ENCODE measurements around the gene RAD51D. TPM values are rescaled to one million over a fixed set of nuclear protein-coding genes. Genes with fewer than 3 reads are reported as not detected.

The RAD51D gene
- 10.2 and 12.1 TPM in 2 replicates for total RNA-seq (2021)
- Bru-seq, nascent RNA: percentile 56 among the genes with signal in this experiment
- BruChase-seq, experiment 1, labeled RNA remaining after a 2-hour chase: percentile 67 among the genes with signal in this experiment
- percentile 77 among the genes with signal in this experiment for BruChase-seq, experiment 2, labeled RNA remaining after a 6-hour chase
- long read RNA-seq, full-length matches to known transcripts: 11 of 19 reads
- long read RNA-seq, partial matches to known transcripts: 1 of 19 reads
- long read RNA-seq, other reads (novel, unspliced or antisense): 7 of 19 reads

- TF ChIP-seq EZH2 (IDR thresholded peaks at IDR 0.05; ENCODE audit: borderline replicate concordance, low read depth, low read length, poor library complexity, severe bottlenecking): no peak
- TF ChIP-seq CTCF (conservative IDR thresholded peaks at IDR 0.05; ENCODE audit: low read depth, low read length): peak; percentile 64
- no peaks in the 10 kb centered on the region for H3K36me3 ChIP-seq (ENCODE audit: insufficient read depth, low read length, poor library complexity, severe bottlenecking)
- BruUV-seq (replicated peaks): no TSS peak
- intact Hi-C loops (cut with micrococcal nuclease; ENCODE audit: unreplicated experiment): loop anchor here (1.0 kb wide), 1 partner anchor 121 kb away; no protein-coding TSS in a partner anchor
- H3K4me3 ChIP-seq (ENCODE audit: low read depth, low read length, poor library complexity, severe bottlenecking): peak within 1 kb of the TSS; percentile 70
- H3K27me3 ChIP-seq (replicated peaks; ENCODE audit: insufficient read depth, low read depth, low read length, poor library complexity): no peaks in the 10 kb centered on the region
- DNase-seq (ENCODE audit: low spot score): peak; percentile 73
- H3K4me1 ChIP-seq (ENCODE audit: insufficient read depth, low read length, poor library complexity, severe bottlenecking): no peaks in the 10 kb centered on the region
- H3K9me3 ChIP-seq (ENCODE audit: low read depth, low read length, poor library complexity, severe bottlenecking): no peaks in the 10 kb centered on the region
- ChIA-PET POLR2A (ENCODE audit: low non-redundant PET) (interaction anchor here (0.6 kb wide), 1 partner anchor 417 kb away, joined by 7 read pairs; no protein-coding TSS in a partner anchor), CTCF (interaction anchor here (1.2 kb wide), 1 partner anchor 121 kb away, joined by 5 read pairs; no protein-coding TSS in a partner anchor)
- peak within 1 kb of the TSS; percentile 77 for H3K27ac ChIP-seq (ENCODE audit: low read depth, low read length, poor library complexity, severe bottlenecking)
These were observed at the start of gene RAD51D for GRCh38 chr17:35119370-35120165. Gene RAD51D, minus strand, starts transcription at chr17:35119860. Its CDS starts 247 bp downstream, at chr17:35119613.

- intact Hi-C loops (cut with micrococcal nuclease; ENCODE audit: unreplicated experiment): no loop called here
- Histone ChIP-seq H3K27me3 (replicated peaks; ENCODE audit: insufficient read depth, low read depth, low read length, poor library complexity) (no peaks in the 10 kb centered on the region), H3K36me3 (ENCODE audit: insufficient read depth, low read length, poor library complexity, severe bottlenecking) (no peaks in the 10 kb centered on the region), H3K4me3 (ENCODE audit: low read depth, low read length, poor library complexity, severe bottlenecking) (no peak overlapping the region), H3K27ac (ENCODE audit: low read depth, low read length, poor library complexity, severe bottlenecking) (no peak overlapping the region), H3K4me1 (ENCODE audit: insufficient read depth, low read length, poor library complexity, severe bottlenecking) (no peaks in the 10 kb centered on the region), H3K9me3 (ENCODE audit: low read depth, low read length, poor library complexity, severe bottlenecking) (no peaks in the 10 kb centered on the region)
- no peak for DNase-seq (ENCODE audit: low spot score)
- CTCF ChIA-PET: no interaction called here
- no peak for TF ChIP-seq CTCF (conservative IDR thresholded peaks at IDR 0.05; ENCODE audit: low read depth, low read length)
- POLR2A ChIA-PET (ENCODE audit: low non-redundant PET): no interaction called here
- no TSS peak for BruUV-seq (replicated peaks)
These were observed 48.0 kb upstream of the RAD51D start for GRCh38 chr17:35167666-35168065.

GRCh38 chr17:35167046-35167445 is 47.4 kb upstream of the RAD51D start:
- ChIA-PET CTCF (no interaction called here), POLR2A (ENCODE audit: low non-redundant PET) (no interaction called here)
- TF ChIP-seq CTCF (conservative IDR thresholded peaks at IDR 0.05; ENCODE audit: low read depth, low read length) (no peak), EZH2 (IDR thresholded peaks at IDR 0.05; ENCODE audit: borderline replicate concordance, low read depth, low read length, poor library complexity, severe bottlenecking) (no peak)

More at GRCh38 chr17:35167046-35167445, 47.4 kb upstream of the RAD51D start:
- no TSS peak for BruUV-seq (replicated peaks)
- Histone ChIP-seq H3K9me3 (ENCODE audit: low read depth, low read length, poor library complexity, severe bottlenecking) (no peaks in the 10 kb centered on the region), H3K4me3 (ENCODE audit: low read depth, low read length, poor library complexity, severe bottlenecking) (no peak overlapping the region), H3K27me3 (replicated peaks; ENCODE audit: insufficient read depth, low read depth, low read length, poor library complexity) (no peaks in the 10 kb centered on the region), H3K4me1 (ENCODE audit: insufficient read depth, low read length, poor library complexity, severe bottlenecking) (no peaks in the 10 kb centered on the region), H3K27ac (ENCODE audit: low read depth, low read length, poor library complexity, severe bottlenecking) (no peak overlapping the region), H3K36me3 (ENCODE audit: insufficient read depth, low read length, poor library complexity, severe bottlenecking) (no peaks in the 10 kb centered on the region)
- DNase-seq (ENCODE audit: low spot score): no peak
- intact Hi-C loops (cut with micrococcal nuclease; ENCODE audit: unreplicated experiment): no loop called here

All from A673 (cell line).